GM23338 (cell line): ENCODE measurements around the gene DBH. TPM values are rescaled to one million over a fixed set of nuclear protein-coding genes. Genes with fewer than 3 reads are reported as not detected.

Experiments
- ATAC-seq: fragments of 200-7000 bp; cut with Tn5 transposase; 3 replicates; pipeline ENCODE4 v1.9.1; 2020
- DNase-seq: peaks from one replicate; pipeline ENCODE4 v3.0.0-alpha.2; 2015; ENCODE audit warnings: low spot score
- H2AFZ ChIP-seq: fragments of 200-600 bp; sonication (generic); 2 replicates; pipeline ENCODE4 v1.8.0; 2016; ENCODE audit warnings: antibody characterized with exemption, mild to moderate bottlenecking, moderate library complexity
- H3F3A ChIP-seq: fragments of 200-600 bp; sonication (generic); replicated peaks from 2 replicates; pipeline ENCODE4 v1.8.0; 2017; ENCODE audit warnings: antibody characterized with exemption, mixed run types, low read depth
- H3K27ac ChIP-seq: fragments of 200-600 bp; sonication (generic); 2 replicates; pipeline ENCODE4 v1.6.1; 2016; ENCODE audit warnings: low read depth
- H3K27me3 ChIP-seq: fragments of 200-600 bp; sonication (generic); 2 replicates; pipeline ENCODE4 v1.8.0; 2016; ENCODE audit warnings: mild to moderate bottlenecking, mixed run types, moderate library complexity; ENCODE audit not compliant: insufficient read depth
- H3K36me3 ChIP-seq: fragments of 200-600 bp; sonication (generic); 2 replicates; pipeline ENCODE4 v1.8.0; 2016; ENCODE audit warnings: mild to moderate bottlenecking; ENCODE audit not compliant: insufficient read depth
- H3K4me1 ChIP-seq: fragments of 200-600 bp; sonication (generic); 2 replicates; pipeline ENCODE4 v1.8.0; 2016; ENCODE audit warnings: mild to moderate bottlenecking, moderate library complexity; ENCODE audit not compliant: insufficient read depth
- H3K4me2 ChIP-seq: fragments of 200-600 bp; sonication (generic); 2 replicates; pipeline ENCODE4 v1.7.1; 2017; ENCODE audit warnings: mixed run types
- H3K4me3 ChIP-seq: fragments of 200-600 bp; sonication (generic); 2 replicates; pipeline ENCODE4 v1.6.1; 2016; ENCODE audit warnings: mixed run types
- H3K79me2 ChIP-seq: fragments of 200-600 bp; sonication (generic); replicated peaks from 2 replicates; pipeline ENCODE4 v1.8.0; 2017; ENCODE audit warnings: mild to moderate bottlenecking; ENCODE audit not compliant: insufficient read depth
- H3K9me2 ChIP-seq: fragments of 200-600 bp; sonication (generic); 2 replicates; pipeline ENCODE4 v1.8.0; 2017; ENCODE audit not compliant: insufficient read depth
- H4K20me1 ChIP-seq: fragments of 200-600 bp; sonication (generic); replicated peaks from 2 replicates; pipeline ENCODE4 v1.8.0; 2017; ENCODE audit warnings: mild to moderate bottlenecking; ENCODE audit not compliant: insufficient read depth
- H3K27ac Mint-ChIP-seq: 2 replicates; pipeline ENCODE4 v1.8.0; 2020; ENCODE audit warnings: inconsistent platforms, mild to moderate bottlenecking, moderate library complexity, mixed read lengths
- H3K27me3 Mint-ChIP-seq: 3 replicates; pipeline ENCODE4 v1.8.0; 2022; ENCODE audit warnings: low read depth, mild to moderate bottlenecking, moderate library complexity, mixed read lengths, inconsistent platforms; ENCODE audit not compliant: insufficient read depth, poor library complexity
- H3K36me3 Mint-ChIP-seq: 3 replicates; pipeline ENCODE4 v1.8.0; 2021; ENCODE audit warnings: low read depth, mild to moderate bottlenecking, inconsistent platforms, moderate library complexity, mixed read lengths
- H3K4me1 Mint-ChIP-seq: 3 replicates; pipeline ENCODE4 v1.8.0; 2020; ENCODE audit warnings: mild to moderate bottlenecking, inconsistent platforms, mixed read lengths
- H3K4me3 Mint-ChIP-seq: 3 replicates; pipeline ENCODE4 v1.8.0; 2021; ENCODE audit warnings: moderate library complexity, mild to moderate bottlenecking, inconsistent platforms, mixed read lengths
- H3K9me3 Mint-ChIP-seq: 3 replicates; pipeline ENCODE4 v1.8.0; 2020; ENCODE audit warnings: moderate library complexity, mild to moderate bottlenecking, inconsistent platforms, mixed read lengths
- CREB1 ChIP-seq: fragments of 250-450 bp; sonication (Bioruptor Pico); IDR thresholded peaks from 2 replicates; pipeline ENCODE4 v1.5.0; 2020; ENCODE audit warnings: low read depth, mild to moderate bottlenecking, moderate library complexity
- CTCF ChIP-seq, 2 experiments: fragments of 200-600 bp in 1 of 2; sonication (generic) in 1 of 2; conservative IDR thresholded peaks; 2 replicates each; pipeline versions ENCODE4 v1.5.1 to v1.6.1; 2016 to 2017; ENCODE audit warnings: antibody characterized with exemption in 2 of 2, low read depth in 2 of 2, mild to moderate bottlenecking in 2 of 2, moderate library complexity in 1 of 2
- ETS1 ChIP-seq: IDR thresholded peaks from 2 replicates; pipeline ENCODE4 v1.6.1; 2016; ENCODE audit warnings: antibody characterized with exemption
- EZH2 ChIP-seq: fragments of 200-600 bp; sonication (generic); IDR thresholded peaks from one replicate; pipeline ENCODE4 v1.8.0; 2017; ENCODE audit warnings: antibody characterized with exemption, mild to moderate bottlenecking, low read depth; ENCODE audit not compliant: unreplicated experiment
- EZH2phosphoT487 ChIP-seq: fragments of 200-600 bp; sonication (generic); IDR thresholded peaks from one replicate; pipeline ENCODE4 v1.8.1; 2018; ENCODE audit warnings: antibody characterized with exemption; ENCODE audit not compliant: unreplicated experiment
- JUNB ChIP-seq: IDR thresholded peaks from one replicate; pipeline ENCODE4 v1.6.1; 2016; ENCODE audit warnings: antibody characterized with exemption; ENCODE audit not compliant: unreplicated experiment
- NANOG ChIP-seq: IDR thresholded peaks from 2 replicates; pipeline ENCODE4 v1.6.1; 2016; ENCODE audit warnings: antibody characterized with exemption, borderline replicate concordance
- POLR2AphosphoS5 ChIP-seq: IDR thresholded peaks from 2 replicates; pipeline ENCODE4 v1.6.1; 2016; ENCODE audit warnings: antibody characterized with exemption, low read depth
- REST ChIP-seq: IDR thresholded peaks from one replicate; pipeline ENCODE4 v1.6.1; 2018; ENCODE audit warnings: antibody characterized with exemption; ENCODE audit not compliant: unreplicated experiment
- STAT1 ChIP-seq: IDR thresholded peaks from one replicate; pipeline ENCODE4 v1.6.1; 2016; ENCODE audit warnings: antibody characterized with exemption; ENCODE audit not compliant: unreplicated experiment
- ZNF114 ChIP-seq: fragments of 250-450 bp; sonication (Bioruptor Pico); IDR thresholded peaks from 2 replicates; pipeline ENCODE4 v1.5.0; 2020; ENCODE audit warnings: mild to moderate bottlenecking, moderate library complexity
- ZNF331 ChIP-seq: fragments of 250-450 bp; sonication (Bioruptor Pico); IDR thresholded peaks from 2 replicates; pipeline ENCODE4 v1.5.0; 2020; ENCODE audit warnings: low read depth, mild to moderate bottlenecking, moderate library complexity
- ZNF462 ChIP-seq: fragments of 250-450 bp; sonication (Bioruptor Pico); IDR thresholded peaks from 2 replicates; pipeline ENCODE4 v1.5.0; 2020; ENCODE audit warnings: mild to moderate bottlenecking, moderate library complexity
- polyA plus RNA-seq: library from polyadenylated mRNA; unstranded; fragments of >200 nt; fragmentation: Nextera tagmentation; extraction: Ambion mirVana; gene quantifications from 2 replicates; pipeline ENCODE4 v1.2.1, GENCODE V29; 2016
- total RNA-seq: library from RNA; depleted of rRNA; stranded (reverse); fragments of >200 nt; shearing (Covaris generic); gene quantifications from 2 replicates; pipeline ENCODE4 v1.2.3, GENCODE V29; 2014

DBH gene
- total and polyA plus RNA-seq, 2 experiments from 2014 or later = 0.08 to 0.24 TPM

GRCh38 chr9:133650026-133650425 lies 13.9 kb downstream of the DBH start:
- Histone ChIP-seq H4K20me1 (no peaks in the 10 kb centered on the region), H3K36me3 (no peaks in the 10 kb centered on the region), H3K79me2 (no peaks in the 10 kb centered on the region), H3K27ac (no peak overlapping the region), H3F3A (no peaks in the 10 kb centered on the region), H3K4me1 (no peaks in the 10 kb centered on the region), H3K4me2 (no peak overlapping the region), H3K4me3 (no peak overlapping the region), H3K27me3 (no peaks in the 10 kb centered on the region), H2AFZ (no peak overlapping the region), H3K9me2 (no peaks in the 10 kb centered on the region)
- TF ChIP-seq EZH2phosphoT487 (no peak), REST (no peak), ETS1 (no peak), POLR2AphosphoS5 (no peak), CTCF (conservative IDR thresholded peaks at IDR 0.05; ENCODE audit: low read depth in 2 of 2) (no peak), ZNF331 (CRISPR knock-in tag) (no peak), JUNB (no peak), EZH2 (no peak), ZNF462 (no peak), NANOG (no peak), ZNF114 (CRISPR knock-in tag) (no peak), CREB1 (no peak), STAT1 (no peak)
- H3K4me3 Mint-ChIP-seq = no peak overlapping the region
- H3K36me3 Mint-ChIP-seq = no peaks in the 10 kb centered on the region
- no peak for ATAC-seq
- H3K27me3 Mint-ChIP-seq = peaks cover 1% of the 10 kb centered on the region
- no peaks in the 10 kb centered on the region for H3K9me3 Mint-ChIP-seq
- DNase-seq = no peak
- H3K27ac Mint-ChIP-seq = no peak overlapping the region
- peaks cover 4% of the 10 kb centered on the region for H3K4me1 Mint-ChIP-seq
